Measurements from ENCODE around the gene EMD. TPM values are rescaled to one million over a fixed set of nuclear protein-coding genes. Genes with fewer than 3 reads are reported as not detected.
A peak's percentile ranks its signal among the peaks of the same experiment; 100 is the strongest.
"Not testable (repeated sequence)": the region's sequence is repeated elsewhere in the genome, so short reads cannot be mapped to it uniquely, and the experiment has no call there.

Gene EMD
- polyA plus RNA-seq, 1 of the 3 experiments (the other 2 are of a cell fraction): 68.0 TPM

GRCh38 chrX:154384284-154384892 lies 5.3 kb downstream of the EMD start:
- 57% methylated on average over 4 of the region's 8 CpGs for WGBS (ENCODE audit: low lambda C conversion rate)
- Histone ChIP-seq H3K4me1 (ENCODE audit: control insufficient read depth in 1 of 2, insufficient read depth in 2 of 2, low read depth in 1 of 2, low read length in 1 of 2) (peaks cover 0 to 17% of the 10 kb centered on the region in 2 experiments; a peak in 1 of 4 replicates), H3K27ac (ENCODE audit: low read depth in 2 of 2, low read length in 1 of 2) (no peak overlapping the region), H2AFZ (ENCODE audit: low read depth) (no peak overlapping the region), H3K36me3 (replicated peaks in 1 of 2; ENCODE audit: control insufficient read depth in 1 of 2, insufficient read depth in 2 of 2, low read length in 1 of 2) (no peaks in the 10 kb centered on the region), H3K4me3 (ENCODE audit: low read depth in 2 of 2, low read length in 1 of 2) (no peak overlapping the region), H4K20me1 (ENCODE audit: insufficient read depth) (no peaks in the 10 kb centered on the region), H3F3A (replicated peaks; ENCODE audit: insufficient read depth) (peaks cover 6% of the 10 kb centered on the region), H3K9me3 (no peaks in the 10 kb centered on the region), H3K4me2 (no peak overlapping the region), H3K9ac (no peak overlapping the region), H3K27me3 (ENCODE audit: insufficient read depth) (no peaks in the 10 kb centered on the region; the same call in 1 of the 2 replicates), H3K9me2 (no peaks in the 10 kb centered on the region), H3K79me2 (ENCODE audit: insufficient read depth) (peaks cover 22% of the 10 kb centered on the region)
- ChIA-PET POLR2A (interaction anchor here (0.9 kb wide), 1 partner anchor 75 kb away, joined by 3 read pairs; no protein-coding TSS in a partner anchor), CTCF (interaction anchor here (0.9 to 1.4 kb wide), 3 partner anchors 10 to 150 kb away, joined by 3 to 5 read pairs (median 3); no protein-coding TSS in a partner anchor)
- DNase-seq: peak; percentile 53
- peak; percentile 51 for TF ChIP-seq CTCF (IDR thresholded peaks at IDR 0.05)
- TF ChIP-seq NFIC (IDR thresholded peaks at IDR 0.05; ENCODE audit: borderline replicate concordance): no peak
- TF ChIP-seq RAD21 (IDR thresholded peaks at IDR 0.05; ENCODE audit: low read length): peak; percentile 44

- POLR2A ChIA-PET, DNase-seq: not testable (repeated sequence)
These were observed 9.0 kb downstream of the EMD start for GRCh38 chrX:154388094-154388493.

GRCh38 chrX:154388649-154389048 lies 9.6 kb downstream of the EMD start:
- no CpG with 5 or more reads among the region's 16 CpGs for WGBS (ENCODE audit: low lambda C conversion rate)
- H3K27me3 ChIP-seq (ENCODE audit: insufficient read depth); H3K9ac ChIP-seq; DNase-seq; H3K4me3 ChIP-seq (ENCODE audit: low read depth in 2 of 2, low read length in 1 of 2); H3K4me2 ChIP-seq; H3F3A ChIP-seq (replicated peaks; ENCODE audit: insufficient read depth); CTCF ChIA-PET; H3K9me2 ChIP-seq; H3K79me2 ChIP-seq (ENCODE audit: insufficient read depth); POLR2A ChIA-PET; H2AFZ ChIP-seq (ENCODE audit: low read depth); H3K36me3 ChIP-seq (replicated peaks in 1 of 2; ENCODE audit: control insufficient read depth in 1 of 2, insufficient read depth in 2 of 2, low read length in 1 of 2); H3K27ac ChIP-seq (ENCODE audit: low read depth in 2 of 2, low read length in 1 of 2); H3K4me1 ChIP-seq (ENCODE audit: control insufficient read depth in 1 of 2, insufficient read depth in 2 of 2, low read depth in 1 of 2, low read length in 1 of 2); H4K20me1 ChIP-seq (ENCODE audit: insufficient read depth); H3K9me3 ChIP-seq: not testable (repeated sequence)

More at GRCh38 chrX:154388094-154388493, 9.0 kb downstream of the EMD start:
- H3K9me2 ChIP-seq; H3K9me3 ChIP-seq; H4K20me1 ChIP-seq (ENCODE audit: insufficient read depth); H3K9ac ChIP-seq; CTCF ChIA-PET; H3K79me2 ChIP-seq (ENCODE audit: insufficient read depth); H3K36me3 ChIP-seq (replicated peaks in 1 of 2; ENCODE audit: control insufficient read depth in 1 of 2, insufficient read depth in 2 of 2, low read length in 1 of 2); H3K27ac ChIP-seq (ENCODE audit: low read depth in 2 of 2, low read length in 1 of 2); H3K4me2 ChIP-seq; H2AFZ ChIP-seq (ENCODE audit: low read depth); H3K4me3 ChIP-seq (ENCODE audit: low read depth in 2 of 2, low read length in 1 of 2); H3F3A ChIP-seq (replicated peaks; ENCODE audit: insufficient read depth); H3K4me1 ChIP-seq (ENCODE audit: control insufficient read depth in 1 of 2, insufficient read depth in 2 of 2, low read depth in 1 of 2, low read length in 1 of 2); H3K27me3 ChIP-seq (ENCODE audit: insufficient read depth): not testable (repeated sequence)
- no CpG with 5 or more reads among the region's 20 CpGs for WGBS (ENCODE audit: low lambda C conversion rate)

GRCh38 chrX:154389812-154390747 lies 11.0 kb downstream of the EMD start:
- H3K9ac ChIP-seq; CTCF ChIA-PET; H3K9me2 ChIP-seq; H4K20me1 ChIP-seq (ENCODE audit: insufficient read depth); H3F3A ChIP-seq (replicated peaks; ENCODE audit: insufficient read depth); H2AFZ ChIP-seq (ENCODE audit: low read depth); H3K4me1 ChIP-seq (ENCODE audit: control insufficient read depth in 1 of 2, insufficient read depth in 2 of 2, low read depth in 1 of 2, low read length in 1 of 2); H3K27ac ChIP-seq (ENCODE audit: low read depth in 2 of 2, low read length in 1 of 2); H3K9me3 ChIP-seq; H3K27me3 ChIP-seq (ENCODE audit: insufficient read depth); H3K4me2 ChIP-seq; H3K36me3 ChIP-seq (replicated peaks in 1 of 2; ENCODE audit: control insufficient read depth in 1 of 2, insufficient read depth in 2 of 2, low read length in 1 of 2); POLR2A ChIA-PET; H3K79me2 ChIP-seq (ENCODE audit: insufficient read depth); H3K4me3 ChIP-seq (ENCODE audit: low read depth in 2 of 2, low read length in 1 of 2); DNase-seq: not testable (repeated sequence)
- WGBS (ENCODE audit: low lambda C conversion rate): no CpG with 5 or more reads among the region's 121 CpGs

GRCh38 chrX:154396363-154396762 lies 17.3 kb downstream of the EMD start:
- H3K9ac ChIP-seq; H3K4me1 ChIP-seq (ENCODE audit: control insufficient read depth in 1 of 2, insufficient read depth in 2 of 2, low read depth in 1 of 2, low read length in 1 of 2); H3K27ac ChIP-seq (ENCODE audit: low read depth in 2 of 2, low read length in 1 of 2); H2AFZ ChIP-seq (ENCODE audit: low read depth); DNase-seq; CTCF ChIA-PET; H3K9me3 ChIP-seq; H3K9me2 ChIP-seq; H3K4me3 ChIP-seq (ENCODE audit: low read depth in 2 of 2, low read length in 1 of 2); H3K4me2 ChIP-seq; H3K27me3 ChIP-seq (ENCODE audit: insufficient read depth): not testable (repeated sequence)
- POLR2A ChIA-PET: interaction anchor here (0.7 kb wide), 1 partner anchor 469 kb away, joined by 3 read pairs; no protein-coding TSS in a partner anchor
- Histone ChIP-seq H3K79me2 (ENCODE audit: insufficient read depth) (peaks cover 22% of the 10 kb centered on the region), H3F3A (replicated peaks; ENCODE audit: insufficient read depth) (peaks cover 29% of the 10 kb centered on the region), H3K36me3 (replicated peaks in 1 of 2; ENCODE audit: control insufficient read depth in 1 of 2, insufficient read depth in 2 of 2, low read length in 1 of 2) (peaks cover 16 to 18% of the 10 kb centered on the region in 2 experiments), H4K20me1 (ENCODE audit: insufficient read depth) (peaks cover 26% of the 10 kb centered on the region)
- WGBS (ENCODE audit: low lambda C conversion rate): 65% methylated on average over 17 of the region's 17 CpGs
